HUES64 (cell line): ENCODE data around the gene GPR15LG.
"Not testable (repeated sequence)": the region's sequence is repeated elsewhere in the genome, so short reads cannot be mapped to it uniquely, and the experiment has no call there.

Source experiments
- H3K27ac ChIP-seq: 2 replicates; pipeline ENCODE4 v1.7.0; 2013; ENCODE audit warnings: low read depth, low read length, inconsistent platforms
- H3K27me3 ChIP-seq: 2 replicates; pipeline ENCODE4 v1.6.1; 2013; ENCODE audit warnings: mild to moderate bottlenecking, low read length; ENCODE audit not compliant: insufficient read depth
- H3K36me3 ChIP-seq: 2 replicates; pipeline ENCODE4 v1.6.1; 2013; ENCODE audit warnings: mild to moderate bottlenecking, low read length; ENCODE audit not compliant: insufficient read depth
- H3K4me1 ChIP-seq: 2 replicates; pipeline ENCODE4 v1.6.1; 2013; ENCODE audit warnings: mild to moderate bottlenecking, low read length, moderate library complexity; ENCODE audit not compliant: insufficient read depth
- H3K4me3 ChIP-seq: 2 replicates; pipeline ENCODE4 v1.5.1; 2013; ENCODE audit warnings: mild to moderate bottlenecking, low read length, moderate library complexity
- H3K9ac ChIP-seq: 2 replicates; pipeline ENCODE4 v1.6.1; 2013; ENCODE audit warnings: mild to moderate bottlenecking, low read depth, low read length
- H3K9me3 ChIP-seq: 2 replicates; pipeline ENCODE4 v1.6.1; 2013; ENCODE audit warnings: low read depth, low read length; ENCODE audit not compliant: insufficient read depth
- WGBS: fragments of 150-250, 120-280 bp; methylation state at CpG from one replicate; pipeline ENCODE4 v1.1.7; 2013; ENCODE audit warnings: missing lambda C conversion rate; 5-methylcytosine and 5-hydroxymethylcytosine counted together

GPR15LG gene

DNA sequence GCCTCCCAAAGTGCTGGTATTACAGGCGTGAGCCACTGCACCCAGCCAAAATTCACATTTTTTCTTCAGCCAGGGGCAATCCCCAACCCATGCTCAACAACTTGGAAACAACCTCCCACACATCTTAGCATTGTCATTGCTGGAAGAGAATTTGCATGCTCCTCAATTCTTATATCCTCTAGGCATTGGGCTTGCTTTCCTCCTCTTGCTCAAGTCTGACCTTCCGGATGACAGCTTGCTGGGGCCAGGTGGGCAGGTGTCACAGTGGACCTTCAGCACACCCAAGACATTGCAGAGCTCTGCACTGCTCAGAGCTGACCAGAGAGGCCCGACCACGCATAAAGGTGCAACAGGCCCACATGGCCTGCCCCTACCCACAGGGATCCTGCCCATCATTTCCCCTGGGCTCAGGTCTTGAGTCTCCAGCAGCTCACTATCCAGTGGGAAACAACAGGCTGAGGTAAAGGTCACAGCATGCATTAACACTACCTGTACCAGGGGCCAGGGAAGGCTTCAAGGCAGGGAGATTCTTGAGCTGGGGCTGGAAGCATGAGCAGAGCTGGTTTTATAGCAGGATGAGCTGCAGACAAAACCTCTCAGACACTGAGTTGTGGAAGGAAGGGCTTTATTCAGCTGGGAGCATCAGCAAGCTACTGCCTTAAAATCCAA is 6.8 kb upstream of the GPR15LG start:
- Histone ChIP-seq H3K27ac (no peak overlapping the region), H3K27me3 (no peaks in the 10 kb centered on the region), H3K36me3 (no peaks in the 10 kb centered on the region), H3K9me3 (no peaks in the 10 kb centered on the region), H3K4me3 (no peak overlapping the region), H3K4me1 (peaks cover 23% of the 10 kb centered on the region), H3K9ac (no peak overlapping the region)
- 91% methylated on average over 4 of the region's 4 CpGs for WGBS

- H3K36me3 ChIP-seq, H3K9me3 ChIP-seq, H3K27me3 ChIP-seq, H3K4me3 ChIP-seq, H3K27ac ChIP-seq, H3K9ac ChIP-seq: not testable (repeated sequence)
- 100% methylated on average over 2 of the region's 2 CpGs for WGBS
- H3K4me1 ChIP-seq = peaks cover 23% of the 10 kb centered on the region
Observed at GRCh38 chr10:84167289-84167653, 6.3 kb upstream of the GPR15LG start.

GRCh38 chr10:84168382-84168781 is 5.2 kb upstream of the GPR15LG start:
- not testable (repeated sequence) for H3K9ac ChIP-seq, H3K27ac ChIP-seq, H3K4me3 ChIP-seq, H3K9me3 ChIP-seq, H3K36me3 ChIP-seq, H3K27me3 ChIP-seq
- 96% methylated on average over 10 of the region's 10 CpGs for WGBS
- peaks cover 15% of the 10 kb centered on the region for H3K4me1 ChIP-seq

DNA sequence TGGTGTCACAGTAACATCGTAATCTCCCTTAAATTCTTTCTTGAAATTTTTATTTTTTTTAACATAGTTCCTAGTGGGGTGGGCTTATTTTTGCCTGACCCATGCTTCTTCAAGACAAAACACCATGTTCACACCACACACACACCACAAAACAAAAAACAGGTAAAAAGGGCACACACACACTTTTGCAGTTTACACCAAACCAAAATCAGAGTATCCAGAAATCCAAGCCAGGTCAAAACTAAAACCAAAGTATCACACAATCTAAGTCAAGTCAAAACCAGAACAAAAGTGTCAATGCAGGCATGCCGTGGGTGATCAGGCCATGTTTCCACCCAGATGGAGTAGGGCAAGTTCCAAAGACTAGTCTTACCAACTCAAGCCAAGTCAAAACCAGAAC is 2.4 kb upstream of the GPR15LG start:
- not testable (repeated sequence) for H3K9me3 ChIP-seq, H3K36me3 ChIP-seq, H3K27me3 ChIP-seq, H3K9ac ChIP-seq, H3K4me1 ChIP-seq, H3K27ac ChIP-seq, H3K4me3 ChIP-seq
- 98% methylated on average over 2 of the region's 2 CpGs for WGBS

GRCh38 chr10:84171700-84172466 is 1.7 kb upstream of the GPR15LG start:
- not testable (repeated sequence) for H3K27ac ChIP-seq, H3K4me1 ChIP-seq, H3K27me3 ChIP-seq, H3K36me3 ChIP-seq, H3K9ac ChIP-seq, H3K4me3 ChIP-seq, H3K9me3 ChIP-seq
- 92% methylated on average over 18 of the region's 21 CpGs for WGBS

DNA sequence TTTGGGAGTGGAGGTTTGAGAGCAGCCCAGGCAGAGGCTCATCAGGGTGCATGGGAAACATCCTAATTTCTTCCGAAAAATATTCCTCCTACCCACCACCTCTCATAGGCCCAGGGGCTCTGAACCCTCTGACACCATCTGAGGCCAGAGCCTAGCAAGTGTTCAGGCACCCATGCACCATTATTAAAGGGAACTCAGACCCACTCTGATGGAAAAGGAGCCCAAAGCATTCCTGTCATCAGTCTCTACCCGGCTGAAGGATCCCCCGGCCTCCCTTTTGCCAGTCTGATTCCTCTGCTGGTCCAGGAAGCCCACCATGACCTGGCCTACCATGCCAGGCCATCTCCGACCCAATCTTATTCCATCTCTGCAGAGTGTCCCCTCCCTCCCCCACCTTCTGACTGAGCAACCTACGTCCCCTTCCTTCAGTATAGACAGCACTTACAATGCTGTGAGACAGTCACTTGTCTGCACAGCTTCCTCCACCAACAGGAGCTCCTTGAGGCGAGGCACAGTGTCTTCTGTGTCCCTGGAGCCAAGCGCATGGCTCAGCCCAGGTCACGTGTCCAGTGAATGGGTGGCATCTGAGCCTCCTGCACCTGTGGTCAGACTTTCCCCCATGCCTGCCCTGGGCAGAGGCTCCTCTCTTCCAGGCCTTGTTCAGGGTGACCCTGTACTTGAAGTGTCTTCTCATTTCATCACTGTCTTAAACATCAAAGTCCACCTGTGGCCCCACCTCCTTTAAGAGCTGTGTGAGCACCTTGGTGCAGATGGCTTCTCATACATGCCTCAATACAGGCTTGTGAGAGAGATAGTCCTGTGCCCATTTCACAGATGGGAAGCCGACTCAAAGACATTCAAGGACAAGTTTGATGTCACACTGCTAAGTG is 889 bp upstream of the GPR15LG start:
- H3K9ac ChIP-seq = no peak overlapping the region
- H3K4me1 ChIP-seq = no peaks in the 10 kb centered on the region
- no peaks in the 10 kb centered on the region for H3K9me3 ChIP-seq
- H3K27me3 ChIP-seq = no peaks in the 10 kb centered on the region
- no peaks in the 10 kb centered on the region for H3K36me3 ChIP-seq
- no peak overlapping the region for H3K27ac ChIP-seq
- WGBS = 92% methylated on average over 9 of the region's 9 CpGs
- H3K4me3 ChIP-seq = no peak overlapping the region

DNA sequence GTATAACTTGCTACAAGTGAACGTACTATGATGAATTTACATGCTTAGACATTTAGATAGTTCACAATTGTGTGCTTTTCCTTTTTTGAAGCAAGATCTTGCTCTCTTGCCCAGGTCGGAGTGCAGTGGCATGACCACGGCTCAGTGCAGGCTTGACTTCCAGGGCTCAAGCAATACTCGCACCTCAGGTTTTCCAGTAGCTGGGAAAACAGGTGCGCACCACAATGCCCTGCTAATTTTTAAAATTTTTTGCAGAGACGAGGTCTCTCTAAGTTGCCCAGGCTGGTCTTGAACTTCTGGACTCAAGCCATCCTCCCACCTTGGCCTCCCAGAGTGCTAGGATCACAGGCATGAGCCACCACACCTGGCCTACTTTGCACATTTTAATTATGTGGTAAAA is 1.8 kb downstream of the GPR15LG start:
- WGBS = 95% methylated on average over 6 of the region's 6 CpGs
- Histone ChIP-seq H3K9ac (no peak overlapping the region), H3K27me3 (no peaks in the 10 kb centered on the region), H3K9me3 (no peaks in the 10 kb centered on the region), H3K4me1 (no peaks in the 10 kb centered on the region), H3K4me3 (no peak overlapping the region), H3K36me3 (no peaks in the 10 kb centered on the region), H3K27ac (no peak overlapping the region)

DNA sequence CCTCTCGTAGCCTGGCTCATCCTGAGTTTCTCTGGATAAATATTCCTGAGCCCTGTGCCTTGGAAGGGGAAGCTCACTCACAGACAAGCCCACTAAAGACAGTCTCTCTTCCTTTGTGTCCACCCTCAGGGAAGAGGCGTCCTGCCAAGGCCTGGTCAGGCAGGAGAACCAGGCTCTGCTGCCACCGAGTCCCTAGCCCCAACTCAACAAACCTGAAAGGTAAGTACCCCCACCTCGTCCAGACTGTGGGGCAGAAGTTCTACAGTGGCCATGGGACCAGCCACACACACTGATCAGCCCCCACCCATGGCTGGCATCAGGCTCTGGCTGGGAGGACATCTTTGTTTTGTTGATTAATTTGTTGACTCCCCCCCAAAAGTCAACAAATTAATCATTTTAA is 2.8 kb downstream of the GPR15LG start:
- 82% methylated on average over 4 of the region's 4 CpGs for WGBS
- Histone ChIP-seq H3K9me3 (0 out of 2 replicates have a peak, but pooled peaks cover 3% of the 10 kb centered on the region), H3K4me3 (no peak overlapping the region), H3K4me1 (no peaks in the 10 kb centered on the region), H3K27me3 (no peaks in the 10 kb centered on the region), H3K36me3 (no peaks in the 10 kb centered on the region), H3K27ac (no peak overlapping the region), H3K9ac (no peak overlapping the region)

DNA sequence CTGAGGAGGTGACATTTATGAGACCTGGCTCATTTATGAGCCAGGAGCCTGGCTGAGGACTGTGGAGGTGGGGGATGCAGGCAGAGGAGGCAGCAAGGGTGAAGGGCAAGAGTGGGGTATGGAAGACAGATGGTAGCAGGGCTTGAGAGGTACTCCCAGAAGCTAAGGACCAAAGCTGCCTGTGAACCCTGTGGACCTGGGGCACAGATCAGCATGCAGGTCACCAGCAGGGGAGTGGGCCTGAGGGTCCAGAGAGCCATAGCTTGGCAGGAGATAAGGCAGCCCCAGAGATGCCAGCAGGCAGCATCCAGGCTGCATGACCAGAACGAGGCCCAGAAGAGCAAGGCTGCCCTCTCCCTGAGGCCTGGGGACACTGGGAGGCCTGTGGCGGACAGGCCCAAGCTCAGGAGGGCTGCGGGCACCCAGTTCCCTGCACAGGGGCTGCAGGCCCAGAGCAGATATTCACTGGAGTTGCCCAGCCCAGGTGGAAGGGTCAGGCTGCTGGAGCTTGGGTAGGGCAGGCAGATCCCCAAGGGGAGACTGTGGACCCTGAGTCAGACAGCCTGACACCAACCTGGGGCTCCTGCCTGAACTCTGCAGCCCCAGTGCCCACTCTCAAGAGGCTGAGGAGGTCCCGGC is 3.4 kb downstream of the GPR15LG start:
- no peak overlapping the region for H3K9ac ChIP-seq
- H3K27me3 ChIP-seq = no peaks in the 10 kb centered on the region
- 89% methylated on average over 4 of the region's 4 CpGs for WGBS
- H3K4me3 ChIP-seq = no peak overlapping the region
- no peaks in the 10 kb centered on the region for H3K4me1 ChIP-seq
- H3K27ac ChIP-seq = no peak overlapping the region
- H3K9me3 ChIP-seq = 0 out of 2 replicates have a peak, but pooled peaks cover 3% of the 10 kb centered on the region
- no peaks in the 10 kb centered on the region for H3K36me3 ChIP-seq

DNA sequence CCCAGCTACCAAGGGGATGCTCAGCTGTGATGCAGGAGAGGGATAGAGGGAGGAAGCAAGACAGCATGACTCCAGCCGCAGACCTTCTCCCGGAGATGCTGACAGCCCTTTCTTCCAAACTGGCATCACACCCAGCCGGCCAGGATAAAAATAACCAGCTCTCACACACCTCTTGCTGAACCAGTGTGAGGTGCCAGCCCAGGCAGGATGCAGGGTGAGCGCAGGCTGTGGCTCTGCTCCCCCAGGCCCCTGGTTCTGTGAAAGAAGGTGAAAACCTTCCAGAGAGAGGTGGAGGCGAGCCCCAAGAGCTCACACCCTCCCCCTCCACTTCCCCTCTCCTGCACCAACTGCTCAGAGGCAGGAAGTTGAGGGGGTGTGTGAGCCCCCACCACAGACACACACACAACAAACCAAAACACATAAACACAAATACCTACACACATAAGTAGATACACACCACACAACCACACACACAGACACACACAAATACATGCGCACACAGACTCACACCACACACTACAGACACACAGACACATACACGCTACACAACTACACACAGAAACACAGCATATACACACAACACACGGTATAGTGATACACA is 4.0 kb downstream of the GPR15LG start:
- Histone ChIP-seq H3K9me3 (0 out of 2 replicates have a peak, but pooled peaks cover 3% of the 10 kb centered on the region), H3K4me1 (no peaks in the 10 kb centered on the region), H3K27ac (no peak overlapping the region), H3K9ac (no peak overlapping the region), H3K4me3 (no peak overlapping the region), H3K27me3 (no peaks in the 10 kb centered on the region), H3K36me3 (no peaks in the 10 kb centered on the region)
- WGBS = 84% methylated on average over 7 of the region's 8 CpGs
